ENCODE data around the gene ERG.
A peak's percentile ranks its signal among the peaks of the same experiment; 100 is the strongest.

Gene ERG

DNA sequence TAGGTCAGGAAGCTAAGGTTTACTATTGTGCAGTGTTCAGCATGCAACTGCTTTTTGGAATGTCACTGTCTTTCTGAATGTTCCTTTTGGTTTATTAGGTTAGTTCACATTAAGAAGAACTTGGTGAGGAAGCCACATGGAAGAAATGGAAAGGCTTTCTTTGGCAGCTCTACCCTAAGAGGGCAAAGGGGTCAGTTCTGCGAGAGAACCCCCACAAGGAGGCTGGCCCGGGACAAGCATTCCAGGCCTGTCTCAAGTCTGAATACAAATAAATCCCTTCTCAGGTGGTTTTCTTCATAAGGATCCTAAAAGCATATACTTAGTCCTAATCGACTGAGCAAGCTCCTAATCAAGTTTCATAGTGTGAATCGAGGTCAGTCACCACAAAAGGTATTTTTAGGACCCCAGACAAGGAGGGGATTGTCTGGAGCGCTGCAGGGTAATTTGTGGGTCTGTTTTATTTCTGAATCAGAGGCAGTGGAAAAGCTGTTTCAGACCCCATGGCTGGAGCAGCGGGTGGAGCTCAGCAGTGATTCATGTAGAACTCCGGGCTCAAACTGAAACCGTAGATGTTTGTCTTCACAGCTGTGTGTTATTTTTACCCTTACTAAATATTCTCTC is 63.3 kb downstream of the ERG start:
- no peak for DNase-seq (ENCODE audit: low read depth in 2 of 2)

DNA sequence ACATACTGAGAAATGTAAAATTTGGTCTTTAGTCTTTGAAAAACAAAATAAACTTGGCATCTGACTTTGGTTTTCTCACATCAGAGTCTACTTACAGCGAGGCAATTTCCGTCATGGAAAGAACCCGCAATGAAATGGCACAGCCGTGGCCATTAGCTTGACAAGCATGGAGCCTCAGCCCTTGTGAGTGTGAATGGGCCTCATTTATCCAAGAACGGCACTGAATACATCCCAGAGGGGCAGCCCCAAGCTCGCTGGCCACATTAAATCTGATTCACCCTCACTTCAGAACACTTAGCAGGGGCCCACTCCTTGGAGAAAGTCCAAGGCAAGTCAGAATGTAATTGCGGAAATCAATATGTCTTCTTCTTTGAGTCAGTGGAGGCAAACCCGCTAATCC is 64.8 kb downstream of the ERG start:
- DNase-seq (ENCODE audit: low read depth in 2 of 2): no peak

- no peak for DNase-seq (ENCODE audit: low read depth in 2 of 2)
Measured at GRCh38 chr21:38430401-38430984, 67.8 kb downstream of the ERG start.

GRCh38 chr21:38429011-38429410 is 69.3 kb downstream of the ERG start:
- no peak for DNase-seq (ENCODE audit: low read depth in 2 of 2)

GRCh38 chr21:38428211-38428610 is 70.1 kb downstream of the ERG start:
- no peak for DNase-seq (ENCODE audit: low read depth in 2 of 2)

GRCh38 chr21:38424305-38425019 is 73.8 kb downstream of the ERG start:
- DNase-seq (ENCODE audit: low read depth in 2 of 2): peak in 1 of 2 donors; percentile 0

- no peak for DNase-seq (ENCODE audit: low read depth in 2 of 2)
Measured at GRCh38 chr21:38422082-38422481, 76.2 kb downstream of the ERG start.

DNA sequence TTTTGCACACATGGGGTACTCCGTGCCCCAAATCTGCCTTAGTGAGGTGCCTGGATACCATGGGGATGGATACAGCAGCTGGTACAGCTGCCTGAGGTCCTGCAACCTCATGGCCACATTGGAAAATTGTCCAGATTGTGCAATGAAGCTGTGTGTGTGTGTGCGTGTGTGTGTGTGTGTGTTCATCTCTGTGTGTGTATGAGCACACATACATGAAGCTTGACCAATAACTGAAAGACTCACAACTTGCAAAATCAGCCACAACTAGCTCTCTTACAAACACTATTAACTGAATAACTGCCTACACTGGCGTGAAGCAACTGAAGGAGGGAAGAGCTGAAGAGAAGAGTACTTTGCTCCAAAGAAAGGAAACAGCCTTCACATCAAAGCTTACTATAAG is 78.1 kb downstream of the ERG start:
- no peak for DNase-seq (ENCODE audit: low read depth in 2 of 2)

- no peak for DNase-seq (ENCODE audit: low read depth in 2 of 2)
Measured at GRCh38 chr21:38417726-38418125, 80.6 kb downstream of the ERG start.

DNA sequence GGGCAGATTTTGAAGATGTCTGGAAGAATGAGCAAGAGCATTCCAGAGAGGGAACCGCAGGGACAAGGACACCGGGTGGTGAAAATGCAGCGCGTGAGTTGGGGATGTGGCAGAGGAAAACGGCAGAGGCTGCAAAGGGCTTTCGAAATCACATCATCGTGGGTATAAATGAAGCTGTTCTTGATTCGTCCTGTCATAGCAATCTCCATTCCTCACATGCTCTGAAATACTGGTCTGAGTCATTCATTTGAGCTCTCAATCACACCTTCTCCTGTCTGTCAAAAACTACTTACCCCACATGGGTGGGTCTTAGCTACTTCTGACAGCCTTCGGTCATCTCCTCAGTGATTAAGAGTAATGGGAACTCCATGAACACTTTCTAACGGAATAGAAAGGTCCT is 81.5 kb downstream of the ERG start:
- no peak for DNase-seq (ENCODE audit: low read depth in 2 of 2)

- no peak for DNase-seq (ENCODE audit: low read depth in 2 of 2)
Measured at GRCh38 chr21:38413958-38414548, 84.2 kb downstream of the ERG start.

DNA sequence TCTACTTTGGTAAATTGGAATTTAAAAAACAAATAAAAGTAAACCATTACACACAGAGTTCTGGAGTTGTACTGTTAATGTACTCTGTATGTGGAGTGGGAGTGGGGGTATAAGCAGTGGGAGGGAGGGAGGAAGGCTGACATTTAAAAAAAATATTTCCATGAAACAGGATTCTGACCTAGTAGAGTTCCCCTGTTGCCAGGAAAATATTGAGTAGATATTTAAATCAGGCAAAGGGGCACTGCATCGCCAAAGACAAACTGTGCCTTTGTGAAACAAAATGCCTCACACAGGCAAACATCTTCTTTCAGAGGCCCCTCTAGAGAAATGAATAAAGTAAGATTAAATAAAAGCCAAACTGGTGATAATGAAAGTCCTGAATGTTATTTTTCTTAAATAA is 87.8 kb downstream of the ERG start:
- no peak for DNase-seq (ENCODE audit: low read depth in 2 of 2)

GRCh38 chr21:38409907-38410306 is 88.4 kb downstream of the ERG start:
- DNase-seq (ENCODE audit: low read depth in 2 of 2): no peak

- no peak for DNase-seq (ENCODE audit: low read depth in 2 of 2)
Measured at GRCh38 chr21:38404177-38404576, 94.1 kb downstream of the ERG start.

DNA sequence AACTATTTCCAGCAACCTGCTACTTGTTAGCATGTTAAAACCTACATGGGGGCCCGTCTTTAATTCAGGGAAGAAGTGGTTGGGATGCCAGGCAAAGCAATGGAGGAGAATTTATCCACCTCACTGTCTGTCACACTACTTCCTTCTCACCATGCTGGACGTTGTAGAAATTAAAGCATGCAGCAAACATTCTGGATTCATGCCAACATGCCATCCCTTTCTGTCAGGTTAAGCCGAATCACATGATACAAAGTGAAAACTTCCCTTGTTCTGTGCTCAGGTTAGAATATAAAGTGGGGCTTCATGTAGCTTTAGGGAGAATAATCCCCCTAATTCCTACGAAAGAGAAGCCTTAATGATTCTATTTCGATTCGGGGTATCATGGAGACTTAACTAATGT is 95.5 kb downstream of the ERG start:
- DNase-seq (ENCODE audit: low read depth in 2 of 2): no peak

DNA sequence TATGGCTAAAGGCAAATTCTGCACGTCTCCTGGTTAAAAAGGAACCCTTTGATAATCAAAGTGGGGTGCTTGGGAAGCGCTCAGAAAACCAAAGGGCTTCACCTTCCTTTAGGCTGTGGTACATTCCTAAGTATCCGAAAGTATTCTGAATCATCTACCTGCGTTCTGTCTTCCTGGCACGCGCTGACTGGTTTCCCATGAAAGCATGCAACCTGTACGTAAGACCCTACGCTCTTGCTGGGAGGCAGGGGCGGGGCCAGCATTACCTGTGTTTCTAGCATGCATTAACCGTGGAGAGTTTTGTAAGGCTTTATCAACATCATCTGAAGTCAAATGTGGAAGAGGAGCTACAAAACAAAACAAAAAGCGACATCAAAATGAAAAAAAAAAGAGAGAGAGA is 96.0 kb downstream of the ERG start:
- DNase-seq (ENCODE audit: low read depth in 2 of 2): no peak

DNA sequence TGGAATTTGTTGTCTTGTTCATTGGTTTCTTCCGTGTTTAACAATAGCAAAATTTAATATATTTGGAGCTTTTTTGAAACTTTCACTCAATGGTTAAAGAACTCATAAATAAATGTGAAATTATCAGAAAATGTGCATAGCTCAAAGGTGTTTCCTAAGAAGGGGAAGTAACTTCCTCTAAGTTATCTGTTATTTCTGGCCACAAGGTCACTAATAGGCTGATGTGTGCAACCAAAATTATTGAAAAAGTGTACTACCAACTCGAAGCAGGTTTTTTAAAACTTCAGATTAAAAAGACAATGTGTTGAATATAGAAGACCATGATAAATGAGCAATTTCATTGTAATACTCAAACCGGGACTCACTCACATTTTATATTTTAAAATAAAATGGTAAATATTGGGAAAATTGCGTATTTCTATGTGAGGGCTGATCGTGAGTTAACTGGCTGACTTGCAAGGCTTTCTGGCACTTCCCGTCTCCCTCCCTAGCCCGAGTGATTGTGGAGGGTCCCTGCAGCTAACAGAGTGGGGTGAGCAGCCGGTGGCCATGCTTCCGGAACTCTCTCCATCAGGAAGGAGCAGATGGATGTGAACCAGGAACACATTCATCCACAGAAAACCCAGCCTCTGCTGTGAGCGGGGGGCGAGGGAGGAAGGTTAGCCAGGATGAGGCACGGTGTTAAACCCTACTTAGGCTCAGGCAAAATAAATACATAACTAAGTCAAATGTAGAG is 96.9 kb downstream of the ERG start:
- no peak for DNase-seq (ENCODE audit: low read depth in 2 of 2)

DNA sequence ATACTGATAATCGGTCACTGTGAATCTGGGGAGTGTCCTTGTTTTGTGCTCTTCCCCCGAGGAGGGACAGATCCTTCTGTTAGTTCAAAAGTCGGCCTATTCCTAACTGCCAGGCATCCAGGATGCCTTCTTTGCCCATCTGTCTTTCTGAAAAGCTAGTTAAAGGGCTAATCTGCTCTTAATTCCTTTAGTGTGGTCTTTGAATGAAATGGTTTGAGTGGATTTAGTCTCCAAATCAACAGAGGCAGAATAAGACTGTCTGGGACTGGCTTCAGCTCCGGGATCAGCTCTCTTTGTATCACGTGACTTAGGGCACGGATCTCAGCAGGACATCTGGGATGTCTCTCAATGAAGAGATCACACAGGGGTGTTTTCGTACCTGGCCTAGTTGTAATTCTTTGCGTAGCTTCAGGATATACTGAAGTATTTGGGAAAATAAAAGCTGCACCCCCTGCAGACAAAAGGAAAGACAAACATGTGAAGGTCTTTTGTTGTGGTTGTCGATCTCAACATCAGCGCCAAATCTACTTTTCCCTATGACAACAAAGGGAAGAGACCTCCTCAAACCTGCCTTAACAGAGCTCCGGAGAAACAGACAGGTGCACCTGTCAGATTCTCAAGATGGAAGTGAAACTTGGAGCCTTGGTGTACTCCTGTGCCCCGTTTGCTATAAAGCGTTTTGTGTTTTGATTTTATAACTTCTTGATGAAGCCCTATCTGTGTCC is 97.9 kb downstream of the ERG start:
- no peak for DNase-seq (ENCODE audit: low read depth in 2 of 2)

GRCh38 chr21:38399103-38399502 is 99.2 kb downstream of the ERG start:
- DNase-seq (ENCODE audit: low read depth in 2 of 2): no peak

DNA sequence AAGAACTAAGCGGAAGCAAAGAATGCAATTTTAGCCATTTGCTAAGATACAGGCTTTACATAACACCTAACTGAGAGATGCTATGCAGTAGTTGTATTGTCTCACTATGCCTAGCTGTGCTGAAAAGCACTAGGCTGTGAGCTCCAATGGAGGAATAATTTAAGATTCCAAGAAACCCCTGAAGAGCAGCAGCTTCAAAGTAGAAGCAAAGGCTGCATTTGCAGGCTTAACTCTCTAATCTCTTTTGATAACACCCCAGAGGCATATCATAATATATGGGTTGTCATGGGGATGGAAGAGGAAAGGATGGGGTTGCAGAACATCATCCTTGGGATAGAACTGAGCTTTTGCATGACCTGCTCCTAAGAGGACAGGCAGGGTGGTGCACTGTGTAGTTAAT is 102.0 kb downstream of the ERG start:
- no peak for DNase-seq (ENCODE audit: low read depth in 2 of 2)

DNA sequence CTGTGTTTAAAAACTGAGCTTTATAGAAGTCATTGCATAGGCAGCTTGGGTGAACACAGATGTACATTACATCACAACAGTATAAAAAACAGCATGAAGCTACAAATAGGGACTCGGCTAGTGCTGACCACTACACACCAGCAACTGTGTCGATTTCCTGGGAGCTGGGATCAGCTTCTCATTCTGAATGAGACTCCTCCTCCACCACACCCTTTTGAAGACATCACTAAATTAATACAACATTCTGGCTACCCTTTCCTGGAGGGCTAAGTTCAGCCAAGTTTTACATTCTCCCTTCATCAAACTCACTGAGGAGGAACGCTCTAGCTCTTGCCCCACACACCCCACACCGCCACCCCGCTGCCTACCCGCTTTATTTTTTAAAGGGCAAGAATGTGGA is 102.7 kb downstream of the ERG start:
- DNase-seq (ENCODE audit: low read depth in 2 of 2): no peak

- DNase-seq (ENCODE audit: low read depth in 2 of 2): no peak
Measured at GRCh38 chr21:38392661-38393060, 105.6 kb downstream of the ERG start.

Measured in stimulated activated CD4-positive, alpha-beta T cell treated with anti-CD3 and anti-CD28 coated beads, Interleukin-4, amount 100 ng/mL, for 48 hours (primary cell).